Esophagus muscularis mucosa (tissue), 4 donors: ENCODE data around the gene SEPSECS. TPM values are rescaled to one million over a fixed set of nuclear protein-coding genes. Genes with fewer than 3 reads are reported as not detected.

Source experiments
- DNase-seq: peaks from one replicate; pipeline ENCODE4 v3.0.0-alpha.2; 2017; ENCODE audit errors: extremely low spot score
- H3K27ac ChIP-seq, 4 donors: fragments of 200-600 bp; sonication (generic); replicated peaks in 1 of 4; 1 replicate in 3 of 4; 2 replicates in 1 of 4; pipeline ENCODE4 v1.5.1; 2016 to 2019; ENCODE audit warnings: mild to moderate bottlenecking in 1 of 4
- H3K27me3 ChIP-seq, 4 donors: fragments of 200-600 bp; sonication (generic); one replicate each; pipeline versions ENCODE4 v1.5.1 to v1.6.0; 2016 to 2019
- H3K36me3 ChIP-seq, 4 donors: fragments of 200-600 bp; sonication (generic); one replicate each; pipeline ENCODE4 v1.5.1; 2016 to 2019
- H3K4me1 ChIP-seq, 4 donors: fragments of 200-600 bp; sonication (generic); one replicate each; pipeline ENCODE4 v1.5.1; 2016 to 2019
- H3K4me3 ChIP-seq, 4 donors: fragments of 200-600 bp; sonication (generic); 1 replicate in 2 of 4; 2 replicates in 2 of 4; pipeline ENCODE4 v1.5.1; 2016 to 2019; ENCODE audit warnings: mild to moderate bottlenecking in 4 of 4, moderate library complexity in 1 of 4
- H3K9me3 ChIP-seq, 4 donors: fragments of 200-600 bp; sonication (generic); 1 replicate in 3 of 4; 2 replicates in 1 of 4; pipeline ENCODE4 v1.5.1; 2016 to 2019
- CTCF ChIP-seq, 3 experiments: fragments of 200-600 bp in 2 of 3; fragments of 450-650 bp in 1 of 3; sonication (generic) in 2 of 3; IDR thresholded peaks; one replicate each; pipeline ENCODE4 v1.5.1; 2017 to 2019; ENCODE audit warnings: antibody characterized with exemption in 3 of 3, mild to moderate bottlenecking in 2 of 3, moderate library complexity in 1 of 3
- EP300 ChIP-seq: sonication (generic); formaldehyde crosslinking; IDR thresholded peaks from one replicate; pipeline ENCODE4 v1.6.1; 2017; ENCODE audit warnings: antibody characterized with exemption
- POLR2A ChIP-seq: fragments of 450-650 bp; IDR thresholded peaks from one replicate; pipeline ENCODE4 v1.6.1; 2017; ENCODE audit warnings: antibody characterized with exemption, moderate library complexity, mild to moderate bottlenecking, low read depth
- POLR2AphosphoS5 ChIP-seq, 2 donors: sonication (generic); formaldehyde crosslinking; IDR thresholded peaks; one replicate each; pipeline ENCODE4 v1.6.1; 2017; ENCODE audit warnings: antibody characterized with exemption in 2 of 2
- WGBS: methylation state at CpG from one replicate; pipeline ENCODE4 v1.1.5; 2018; 5-methylcytosine and 5-hydroxymethylcytosine counted together
- intact Hi-C: fragments of 100-400 bp; cut with DNase I; formaldehyde crosslinking; loops from one replicate; pipeline ENCODE4 v1.15.1; 2023
- total RNA-seq, 4 donors: library from RNA; depleted of rRNA; stranded (reverse); fragments of >200 nt; gene quantifications; one replicate each; pipeline versions ENCODE4 v1.1.0 to v1.2.1, GENCODE V29; 2016

The SEPSECS gene
- total RNA-seq, 4 donors from 2014 or later, result 3.8 to 6.2 (median 4.0) TPM

GRCh38 chr4:25190407-25190806 is 30.2 kb upstream of the SEPSECS start:
- Histone ChIP-seq H3K9me3 (no peaks in the 10 kb centered on the region), H3K4me1 (no peaks in the 10 kb centered on the region), H3K4me3 (no peak overlapping the region), H3K36me3 (no peaks in the 10 kb centered on the region), H3K27me3 (no peaks in the 10 kb centered on the region), H3K27ac (no peak overlapping the region)
- DNase-seq, result no peak
- intact Hi-C loops, result no loop called here
- TF ChIP-seq POLR2AphosphoS5 (IDR thresholded peaks at IDR 0.05), result no peak
- no peak for TF ChIP-seq CTCF (IDR thresholded peaks at IDR 0.05)
- no peak for TF ChIP-seq POLR2A
- no peak for TF ChIP-seq EP300
- 65% methylated on average over 2 of the region's 2 CpGs for WGBS

- TF ChIP-seq POLR2A (no peak), EP300 (no peak), POLR2AphosphoS5 (IDR thresholded peaks at IDR 0.05) (no peak), CTCF (IDR thresholded peaks at IDR 0.05) (no peak)
- no peak for DNase-seq
- 93% methylated on average over 4 of the region's 4 CpGs for WGBS
- H3K4me3 ChIP-seq, result no peak overlapping the region
- H3K36me3 ChIP-seq, result no peaks in the 10 kb centered on the region
- H3K27ac ChIP-seq, result no peak overlapping the region
- intact Hi-C loops, result no loop called here
- no peaks in the 10 kb centered on the region for H3K4me1 ChIP-seq
- H3K27me3 ChIP-seq, result no peaks in the 10 kb centered on the region
- no peaks in the 10 kb centered on the region for H3K9me3 ChIP-seq
Observed at GRCh38 chr4:25184056-25184455, 23.8 kb upstream of the SEPSECS start.

GRCh38 chr4:25182937-25183336 is 22.7 kb upstream of the SEPSECS start:
- Histone ChIP-seq H3K4me3 (no peak overlapping the region), H3K4me1 (no peaks in the 10 kb centered on the region), H3K27me3 (no peaks in the 10 kb centered on the region), H3K9me3 (no peaks in the 10 kb centered on the region), H3K36me3 (no peaks in the 10 kb centered on the region), H3K27ac (no peak overlapping the region)
- WGBS, result 98% methylated on average over 5 of the region's 5 CpGs
- TF ChIP-seq POLR2A (no peak), CTCF (IDR thresholded peaks at IDR 0.05) (no peak), EP300 (no peak), POLR2AphosphoS5 (IDR thresholded peaks at IDR 0.05) (no peak)
- intact Hi-C loops, result no loop called here
- no peak for DNase-seq

- no peaks in the 10 kb centered on the region for H3K27me3 ChIP-seq
- intact Hi-C loops, result no loop called here
Observed at GRCh38 chr4:25180524-25181131, 20.4 kb upstream of the SEPSECS start.

More at GRCh38 chr4:25180524-25181131, 20.4 kb upstream of the SEPSECS start:
- Histone ChIP-seq H3K36me3 (no peaks in the 10 kb centered on the region), H3K4me1 (no peaks in the 10 kb centered on the region), H3K4me3 (no peak overlapping the region), H3K27ac (no peak overlapping the region), H3K9me3 (no peaks in the 10 kb centered on the region)
- 55% methylated on average over 3 of the region's 3 CpGs for WGBS
- TF ChIP-seq POLR2A, result no peak
- TF ChIP-seq POLR2AphosphoS5 (IDR thresholded peaks at IDR 0.05), result no peak
- no peak for TF ChIP-seq EP300
- peak; percentile 31 to 36 (median 34) for TF ChIP-seq CTCF (IDR thresholded peaks at IDR 0.05)
- DNase-seq, result no peak
